GM18502 (cell line): ENCODE results near the gene HNRNPH1.
"Not testable (repeated sequence)": the region's sequence is repeated elsewhere in the genome, so short reads cannot be mapped to it uniquely, and the experiment has no call there.

Source experiments
- ATAC-seq: cut with Tn5 transposase; IDR thresholded peaks from one replicate; pipeline ENCODE4 v1.9.1; 2021; ENCODE audit warnings: mild to moderate bottlenecking; ENCODE audit not compliant: unreplicated experiment, poor library complexity

Gene HNRNPH1

GRCh38 chr5:179623003-179623905 is at the start of gene HNRNPH1:
TSS of gene HNRNPH1 (minus strand) at chr5:179623671. CDS start at chr5:179623133, 538 bp downstream.
- ATAC-seq, result peak; percentile 77

- no peak for ATAC-seq
These were observed 44.9 kb upstream of the HNRNPH1 start for GRCh38 chr5:179668391-179668790.

GRCh38 chr5:179661647-179662046 is 38.2 kb upstream of the HNRNPH1 start:
- not testable (repeated sequence) for ATAC-seq

GRCh38 chr5:179658179-179658856 is 34.8 kb upstream of the HNRNPH1 start:
- peak; percentile 72 for ATAC-seq

- ATAC-seq, result peak; percentile 94
These were observed 34.1 kb upstream of the HNRNPH1 start for GRCh38 chr5:179657302-179658178.

- not testable (repeated sequence) for ATAC-seq
These were observed 29.7 kb upstream of the HNRNPH1 start for GRCh38 chr5:179653135-179653534.

- not testable (repeated sequence) for ATAC-seq
These were observed 26.8 kb upstream of the HNRNPH1 start for GRCh38 chr5:179650245-179650644.

GRCh38 chr5:179649166-179649703 is 25.8 kb upstream of the HNRNPH1 start:
- ATAC-seq, result not testable (repeated sequence)

- no peak for ATAC-seq
These were observed 24.9 kb upstream of the HNRNPH1 start for GRCh38 chr5:179648410-179648809.

- not testable (repeated sequence) for ATAC-seq
These were observed 21.3 kb upstream of the HNRNPH1 start for GRCh38 chr5:179644766-179645165.

GRCh38 chr5:179643141-179643920 is 19.9 kb upstream of the HNRNPH1 start:
- ATAC-seq, result not testable (repeated sequence)

GRCh38 chr5:179642626-179643025 is 19.2 kb upstream of the HNRNPH1 start:
- ATAC-seq, result not testable (repeated sequence)

GRCh38 chr5:179641745-179642144 is 18.3 kb upstream of the HNRNPH1 start:
- not testable (repeated sequence) for ATAC-seq

- not testable (repeated sequence) for ATAC-seq
These were observed 15.8 kb upstream of the HNRNPH1 start for GRCh38 chr5:179639296-179639695.

- ATAC-seq, result peak; percentile 91
These were observed 11.1 kb upstream of the HNRNPH1 start for GRCh38 chr5:179634370-179635172.

GRCh38 chr5:179633501-179634369 is 10.3 kb upstream of the HNRNPH1 start:
- peak; percentile 72 for ATAC-seq

- ATAC-seq, result no peak
These were observed 1.4 kb upstream of the HNRNPH1 start for GRCh38 chr5:179624841-179625271.
